GM23338 (cell line): Measurements from ENCODE around the gene WDR37. TPM values are rescaled to one million over a fixed set of nuclear protein-coding genes. Genes with fewer than 3 reads are reported as not detected.

Experiments used
- ATAC-seq: fragments of 200-7000 bp; cut with Tn5 transposase; 3 replicates; pipeline ENCODE4 v1.9.1; 2020
- DNase-seq: peaks from one replicate; pipeline ENCODE4 v3.0.0-alpha.2; 2015; ENCODE audit warnings: low spot score
- H2AFZ ChIP-seq: fragments of 200-600 bp; sonication (generic); 2 replicates; pipeline ENCODE4 v1.8.0; 2016; ENCODE audit warnings: antibody characterized with exemption, mild to moderate bottlenecking, moderate library complexity
- H3F3A ChIP-seq: fragments of 200-600 bp; sonication (generic); replicated peaks from 2 replicates; pipeline ENCODE4 v1.8.0; 2017; ENCODE audit warnings: antibody characterized with exemption, mixed run types, low read depth
- H3K27ac ChIP-seq: fragments of 200-600 bp; sonication (generic); 2 replicates; pipeline ENCODE4 v1.6.1; 2016; ENCODE audit warnings: low read depth
- H3K27me3 ChIP-seq: fragments of 200-600 bp; sonication (generic); 2 replicates; pipeline ENCODE4 v1.8.0; 2016; ENCODE audit warnings: mild to moderate bottlenecking, mixed run types, moderate library complexity; ENCODE audit not compliant: insufficient read depth
- H3K36me3 ChIP-seq: fragments of 200-600 bp; sonication (generic); 2 replicates; pipeline ENCODE4 v1.8.0; 2016; ENCODE audit warnings: mild to moderate bottlenecking; ENCODE audit not compliant: insufficient read depth
- H3K4me1 ChIP-seq: fragments of 200-600 bp; sonication (generic); 2 replicates; pipeline ENCODE4 v1.8.0; 2016; ENCODE audit warnings: mild to moderate bottlenecking, moderate library complexity; ENCODE audit not compliant: insufficient read depth
- H3K4me2 ChIP-seq: fragments of 200-600 bp; sonication (generic); 2 replicates; pipeline ENCODE4 v1.7.1; 2017; ENCODE audit warnings: mixed run types
- H3K4me3 ChIP-seq: fragments of 200-600 bp; sonication (generic); 2 replicates; pipeline ENCODE4 v1.6.1; 2016; ENCODE audit warnings: mixed run types
- H3K79me2 ChIP-seq: fragments of 200-600 bp; sonication (generic); replicated peaks from 2 replicates; pipeline ENCODE4 v1.8.0; 2017; ENCODE audit warnings: mild to moderate bottlenecking; ENCODE audit not compliant: insufficient read depth
- H3K9me2 ChIP-seq: fragments of 200-600 bp; sonication (generic); 2 replicates; pipeline ENCODE4 v1.8.0; 2017; ENCODE audit not compliant: insufficient read depth
- H4K20me1 ChIP-seq: fragments of 200-600 bp; sonication (generic); replicated peaks from 2 replicates; pipeline ENCODE4 v1.8.0; 2017; ENCODE audit warnings: mild to moderate bottlenecking; ENCODE audit not compliant: insufficient read depth
- H3K27ac Mint-ChIP-seq: 2 replicates; pipeline ENCODE4 v1.8.0; 2020; ENCODE audit warnings: inconsistent platforms, mild to moderate bottlenecking, moderate library complexity, mixed read lengths
- H3K27me3 Mint-ChIP-seq: 3 replicates; pipeline ENCODE4 v1.8.0; 2022; ENCODE audit warnings: low read depth, mild to moderate bottlenecking, moderate library complexity, mixed read lengths, inconsistent platforms; ENCODE audit not compliant: insufficient read depth, poor library complexity
- H3K36me3 Mint-ChIP-seq: 3 replicates; pipeline ENCODE4 v1.8.0; 2021; ENCODE audit warnings: low read depth, mild to moderate bottlenecking, inconsistent platforms, moderate library complexity, mixed read lengths
- H3K4me1 Mint-ChIP-seq: 3 replicates; pipeline ENCODE4 v1.8.0; 2020; ENCODE audit warnings: mild to moderate bottlenecking, inconsistent platforms, mixed read lengths
- H3K4me3 Mint-ChIP-seq: 3 replicates; pipeline ENCODE4 v1.8.0; 2021; ENCODE audit warnings: moderate library complexity, mild to moderate bottlenecking, inconsistent platforms, mixed read lengths
- H3K9me3 Mint-ChIP-seq: 3 replicates; pipeline ENCODE4 v1.8.0; 2020; ENCODE audit warnings: moderate library complexity, mild to moderate bottlenecking, inconsistent platforms, mixed read lengths
- CREB1 ChIP-seq: fragments of 250-450 bp; sonication (Bioruptor Pico); IDR thresholded peaks from 2 replicates; pipeline ENCODE4 v1.5.0; 2020; ENCODE audit warnings: low read depth, mild to moderate bottlenecking, moderate library complexity
- EZH2 ChIP-seq: fragments of 200-600 bp; sonication (generic); IDR thresholded peaks from one replicate; pipeline ENCODE4 v1.8.0; 2017; ENCODE audit warnings: antibody characterized with exemption, mild to moderate bottlenecking, low read depth; ENCODE audit not compliant: unreplicated experiment
- JUNB ChIP-seq: IDR thresholded peaks from one replicate; pipeline ENCODE4 v1.6.1; 2016; ENCODE audit warnings: antibody characterized with exemption; ENCODE audit not compliant: unreplicated experiment
- NANOG ChIP-seq: IDR thresholded peaks from 2 replicates; pipeline ENCODE4 v1.6.1; 2016; ENCODE audit warnings: antibody characterized with exemption, borderline replicate concordance
- POLR2AphosphoS5 ChIP-seq: IDR thresholded peaks from 2 replicates; pipeline ENCODE4 v1.6.1; 2016; ENCODE audit warnings: antibody characterized with exemption, low read depth
- STAT1 ChIP-seq: IDR thresholded peaks from one replicate; pipeline ENCODE4 v1.6.1; 2016; ENCODE audit warnings: antibody characterized with exemption; ENCODE audit not compliant: unreplicated experiment
- ZNF331 ChIP-seq: fragments of 250-450 bp; sonication (Bioruptor Pico); IDR thresholded peaks from 2 replicates; pipeline ENCODE4 v1.5.0; 2020; ENCODE audit warnings: low read depth, mild to moderate bottlenecking, moderate library complexity
- polyA plus RNA-seq: library from polyadenylated mRNA; unstranded; fragments of >200 nt; fragmentation: Nextera tagmentation; extraction: Ambion mirVana; gene quantifications from 2 replicates; pipeline ENCODE4 v1.2.1, GENCODE V29; 2016
- total RNA-seq: library from RNA; depleted of rRNA; stranded (reverse); fragments of >200 nt; shearing (Covaris generic); gene quantifications from 2 replicates; pipeline ENCODE4 v1.2.3, GENCODE V29; 2014
- TF ChIP-seq, protein P1 (sequence below): IDR thresholded peaks from one replicate; pipeline ENCODE4 v1.6.1; 2018; ENCODE audit warnings: antibody characterized with exemption; ENCODE audit not compliant: unreplicated experiment
- TF ChIP-seq, protein P2 (sequence below), 2 experiments: fragments of 200-600 bp in 1 of 2; sonication (generic) in 1 of 2; conservative IDR thresholded peaks; 2 replicates each; pipeline versions ENCODE4 v1.5.1 to v1.6.1; 2016 to 2017; ENCODE audit warnings: antibody characterized with exemption in 2 of 2, low read depth in 2 of 2, mild to moderate bottlenecking in 2 of 2, moderate library complexity in 1 of 2
- TF ChIP-seq, protein P3 (sequence below): fragments of 250-450 bp; sonication (Bioruptor Pico); IDR thresholded peaks from 2 replicates; pipeline ENCODE4 v1.5.0; 2020; ENCODE audit warnings: mild to moderate bottlenecking, moderate library complexity

Gene WDR37
- total and polyA plus RNA-seq, 2 experiments from 2014 or later: 6.0 to 10.2 TPM

DNA sequence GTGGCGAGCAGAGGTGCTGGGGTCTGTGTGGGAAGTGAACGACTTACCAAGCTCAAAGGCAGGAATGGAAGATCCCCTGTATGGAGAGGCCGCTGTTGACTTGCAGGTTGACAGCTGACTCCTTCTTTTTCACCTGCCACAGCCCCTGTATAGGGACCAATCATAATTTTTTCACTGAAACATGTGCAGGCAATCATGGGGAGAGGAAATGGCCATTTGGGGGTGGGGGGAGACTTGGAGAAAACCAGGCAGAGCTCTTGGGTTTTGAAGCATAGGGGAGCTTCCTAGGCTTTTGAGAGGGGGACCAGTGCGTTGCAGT is 101.4 kb downstream of the WDR37 start:
- no peak overlapping the region for H3K27ac Mint-ChIP-seq
- peaks cover 7% of the 10 kb centered on the region for H3K27me3 Mint-ChIP-seq
- ATAC-seq (no peak), DNase-seq (no peak)
- H3K4me1 Mint-ChIP-seq: peaks cover 7% of the 10 kb centered on the region; the same call in 2 of the 3 replicates
- no peak overlapping the region for H3K4me3 Mint-ChIP-seq
- no peak overlapping the region for H3K4me2 ChIP-seq
- TF ChIP-seq, protein P1, sequence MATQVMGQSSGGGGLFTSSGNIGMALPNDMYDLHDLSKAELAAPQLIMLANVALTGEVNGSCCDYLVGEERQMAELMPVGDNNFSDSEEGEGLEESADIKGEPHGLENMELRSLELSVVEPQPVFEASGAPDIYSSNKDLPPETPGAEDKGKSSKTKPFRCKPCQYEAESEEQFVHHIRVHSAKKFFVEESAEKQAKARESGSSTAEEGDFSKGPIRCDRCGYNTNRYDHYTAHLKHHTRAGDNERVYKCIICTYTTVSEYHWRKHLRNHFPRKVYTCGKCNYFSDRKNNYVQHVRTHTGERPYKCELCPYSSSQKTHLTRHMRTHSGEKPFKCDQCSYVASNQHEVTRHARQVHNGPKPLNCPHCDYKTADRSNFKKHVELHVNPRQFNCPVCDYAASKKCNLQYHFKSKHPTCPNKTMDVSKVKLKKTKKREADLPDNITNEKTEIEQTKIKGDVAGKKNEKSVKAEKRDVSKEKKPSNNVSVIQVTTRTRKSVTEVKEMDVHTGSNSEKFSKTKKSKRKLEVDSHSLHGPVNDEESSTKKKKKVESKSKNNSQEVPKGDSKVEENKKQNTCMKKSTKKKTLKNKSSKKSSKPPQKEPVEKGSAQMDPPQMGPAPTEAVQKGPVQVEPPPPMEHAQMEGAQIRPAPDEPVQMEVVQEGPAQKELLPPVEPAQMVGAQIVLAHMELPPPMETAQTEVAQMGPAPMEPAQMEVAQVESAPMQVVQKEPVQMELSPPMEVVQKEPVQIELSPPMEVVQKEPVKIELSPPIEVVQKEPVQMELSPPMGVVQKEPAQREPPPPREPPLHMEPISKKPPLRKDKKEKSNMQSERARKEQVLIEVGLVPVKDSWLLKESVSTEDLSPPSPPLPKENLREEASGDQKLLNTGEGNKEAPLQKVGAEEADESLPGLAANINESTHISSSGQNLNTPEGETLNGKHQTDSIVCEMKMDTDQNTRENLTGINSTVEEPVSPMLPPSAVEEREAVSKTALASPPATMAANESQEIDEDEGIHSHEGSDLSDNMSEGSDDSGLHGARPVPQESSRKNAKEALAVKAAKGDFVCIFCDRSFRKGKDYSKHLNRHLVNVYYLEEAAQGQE: no peak
- TF ChIP-seq, protein P2, sequence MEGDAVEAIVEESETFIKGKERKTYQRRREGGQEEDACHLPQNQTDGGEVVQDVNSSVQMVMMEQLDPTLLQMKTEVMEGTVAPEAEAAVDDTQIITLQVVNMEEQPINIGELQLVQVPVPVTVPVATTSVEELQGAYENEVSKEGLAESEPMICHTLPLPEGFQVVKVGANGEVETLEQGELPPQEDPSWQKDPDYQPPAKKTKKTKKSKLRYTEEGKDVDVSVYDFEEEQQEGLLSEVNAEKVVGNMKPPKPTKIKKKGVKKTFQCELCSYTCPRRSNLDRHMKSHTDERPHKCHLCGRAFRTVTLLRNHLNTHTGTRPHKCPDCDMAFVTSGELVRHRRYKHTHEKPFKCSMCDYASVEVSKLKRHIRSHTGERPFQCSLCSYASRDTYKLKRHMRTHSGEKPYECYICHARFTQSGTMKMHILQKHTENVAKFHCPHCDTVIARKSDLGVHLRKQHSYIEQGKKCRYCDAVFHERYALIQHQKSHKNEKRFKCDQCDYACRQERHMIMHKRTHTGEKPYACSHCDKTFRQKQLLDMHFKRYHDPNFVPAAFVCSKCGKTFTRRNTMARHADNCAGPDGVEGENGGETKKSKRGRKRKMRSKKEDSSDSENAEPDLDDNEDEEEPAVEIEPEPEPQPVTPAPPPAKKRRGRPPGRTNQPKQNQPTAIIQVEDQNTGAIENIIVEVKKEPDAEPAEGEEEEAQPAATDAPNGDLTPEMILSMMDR (conservative IDR thresholded peaks at IDR 0.05; ENCODE audit: low read depth in 2 of 2): no peak
- H3K4me3 ChIP-seq: no peak overlapping the region
- H3K9me3 Mint-ChIP-seq: no peaks in the 10 kb centered on the region
- no peak overlapping the region for H3K27ac ChIP-seq
- no peaks in the 10 kb centered on the region for H3K9me2 ChIP-seq
- no peaks in the 10 kb centered on the region for H3K36me3 ChIP-seq
- H3K4me1 ChIP-seq: no peaks in the 10 kb centered on the region
- H2AFZ ChIP-seq: no peak overlapping the region
- no peaks in the 10 kb centered on the region for H3K27me3 ChIP-seq
- H3K79me2 ChIP-seq: no peaks in the 10 kb centered on the region
- H3F3A ChIP-seq: no peaks in the 10 kb centered on the region
- H3K36me3 Mint-ChIP-seq: no peaks in the 10 kb centered on the region
- no peaks in the 10 kb centered on the region for H4K20me1 ChIP-seq

DNA sequence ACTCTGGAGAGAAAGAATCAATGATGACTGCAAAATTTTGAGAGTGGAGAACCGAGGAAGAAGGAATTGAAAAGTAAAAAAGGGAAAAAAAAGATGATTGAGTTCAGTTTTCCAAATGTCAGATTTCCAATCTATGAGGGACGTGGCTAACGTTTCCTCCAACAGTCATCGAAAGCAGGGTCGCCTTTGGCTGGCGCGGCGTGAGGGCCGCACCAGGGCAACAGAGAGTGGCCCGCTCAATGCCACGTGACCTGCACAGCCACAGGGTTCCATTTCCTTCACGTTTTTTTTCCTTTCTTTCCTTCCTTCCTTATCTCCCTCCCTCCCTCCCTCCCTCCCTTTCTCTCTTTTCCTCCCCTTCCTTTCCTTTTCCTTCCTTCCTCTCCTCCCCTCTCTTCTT is 101.9 kb downstream of the WDR37 start:
- Histone ChIP-seq H3K4me2 (no peak overlapping the region), H3K4me3 (no peak overlapping the region), H4K20me1 (no peaks in the 10 kb centered on the region), H2AFZ (no peak overlapping the region), H3F3A (no peaks in the 10 kb centered on the region), H3K9me2 (no peaks in the 10 kb centered on the region), H3K36me3 (no peaks in the 10 kb centered on the region), H3K79me2 (no peaks in the 10 kb centered on the region), H3K27me3 (no peaks in the 10 kb centered on the region), H3K27ac (no peak overlapping the region), H3K4me1 (no peaks in the 10 kb centered on the region)
- peaks cover 7% of the 10 kb centered on the region for H3K27me3 Mint-ChIP-seq
- H3K36me3 Mint-ChIP-seq: no peaks in the 10 kb centered on the region
- ATAC-seq (no peak), DNase-seq (no peak)
- H3K4me1 Mint-ChIP-seq: peaks cover 7% of the 10 kb centered on the region; the same call in 2 of the 3 replicates
- H3K9me3 Mint-ChIP-seq: no peaks in the 10 kb centered on the region
- no peak overlapping the region for H3K4me3 Mint-ChIP-seq
- H3K27ac Mint-ChIP-seq: no peak overlapping the region
- TF ChIP-seq JUNB (no peak), EZH2 (no peak), NANOG (no peak), STAT1 (no peak), CREB1 (CRISPR knock-in tag) (no peak), POLR2AphosphoS5 (no peak), ZNF331 (no peak)
- TF ChIP-seq, protein P3, sequence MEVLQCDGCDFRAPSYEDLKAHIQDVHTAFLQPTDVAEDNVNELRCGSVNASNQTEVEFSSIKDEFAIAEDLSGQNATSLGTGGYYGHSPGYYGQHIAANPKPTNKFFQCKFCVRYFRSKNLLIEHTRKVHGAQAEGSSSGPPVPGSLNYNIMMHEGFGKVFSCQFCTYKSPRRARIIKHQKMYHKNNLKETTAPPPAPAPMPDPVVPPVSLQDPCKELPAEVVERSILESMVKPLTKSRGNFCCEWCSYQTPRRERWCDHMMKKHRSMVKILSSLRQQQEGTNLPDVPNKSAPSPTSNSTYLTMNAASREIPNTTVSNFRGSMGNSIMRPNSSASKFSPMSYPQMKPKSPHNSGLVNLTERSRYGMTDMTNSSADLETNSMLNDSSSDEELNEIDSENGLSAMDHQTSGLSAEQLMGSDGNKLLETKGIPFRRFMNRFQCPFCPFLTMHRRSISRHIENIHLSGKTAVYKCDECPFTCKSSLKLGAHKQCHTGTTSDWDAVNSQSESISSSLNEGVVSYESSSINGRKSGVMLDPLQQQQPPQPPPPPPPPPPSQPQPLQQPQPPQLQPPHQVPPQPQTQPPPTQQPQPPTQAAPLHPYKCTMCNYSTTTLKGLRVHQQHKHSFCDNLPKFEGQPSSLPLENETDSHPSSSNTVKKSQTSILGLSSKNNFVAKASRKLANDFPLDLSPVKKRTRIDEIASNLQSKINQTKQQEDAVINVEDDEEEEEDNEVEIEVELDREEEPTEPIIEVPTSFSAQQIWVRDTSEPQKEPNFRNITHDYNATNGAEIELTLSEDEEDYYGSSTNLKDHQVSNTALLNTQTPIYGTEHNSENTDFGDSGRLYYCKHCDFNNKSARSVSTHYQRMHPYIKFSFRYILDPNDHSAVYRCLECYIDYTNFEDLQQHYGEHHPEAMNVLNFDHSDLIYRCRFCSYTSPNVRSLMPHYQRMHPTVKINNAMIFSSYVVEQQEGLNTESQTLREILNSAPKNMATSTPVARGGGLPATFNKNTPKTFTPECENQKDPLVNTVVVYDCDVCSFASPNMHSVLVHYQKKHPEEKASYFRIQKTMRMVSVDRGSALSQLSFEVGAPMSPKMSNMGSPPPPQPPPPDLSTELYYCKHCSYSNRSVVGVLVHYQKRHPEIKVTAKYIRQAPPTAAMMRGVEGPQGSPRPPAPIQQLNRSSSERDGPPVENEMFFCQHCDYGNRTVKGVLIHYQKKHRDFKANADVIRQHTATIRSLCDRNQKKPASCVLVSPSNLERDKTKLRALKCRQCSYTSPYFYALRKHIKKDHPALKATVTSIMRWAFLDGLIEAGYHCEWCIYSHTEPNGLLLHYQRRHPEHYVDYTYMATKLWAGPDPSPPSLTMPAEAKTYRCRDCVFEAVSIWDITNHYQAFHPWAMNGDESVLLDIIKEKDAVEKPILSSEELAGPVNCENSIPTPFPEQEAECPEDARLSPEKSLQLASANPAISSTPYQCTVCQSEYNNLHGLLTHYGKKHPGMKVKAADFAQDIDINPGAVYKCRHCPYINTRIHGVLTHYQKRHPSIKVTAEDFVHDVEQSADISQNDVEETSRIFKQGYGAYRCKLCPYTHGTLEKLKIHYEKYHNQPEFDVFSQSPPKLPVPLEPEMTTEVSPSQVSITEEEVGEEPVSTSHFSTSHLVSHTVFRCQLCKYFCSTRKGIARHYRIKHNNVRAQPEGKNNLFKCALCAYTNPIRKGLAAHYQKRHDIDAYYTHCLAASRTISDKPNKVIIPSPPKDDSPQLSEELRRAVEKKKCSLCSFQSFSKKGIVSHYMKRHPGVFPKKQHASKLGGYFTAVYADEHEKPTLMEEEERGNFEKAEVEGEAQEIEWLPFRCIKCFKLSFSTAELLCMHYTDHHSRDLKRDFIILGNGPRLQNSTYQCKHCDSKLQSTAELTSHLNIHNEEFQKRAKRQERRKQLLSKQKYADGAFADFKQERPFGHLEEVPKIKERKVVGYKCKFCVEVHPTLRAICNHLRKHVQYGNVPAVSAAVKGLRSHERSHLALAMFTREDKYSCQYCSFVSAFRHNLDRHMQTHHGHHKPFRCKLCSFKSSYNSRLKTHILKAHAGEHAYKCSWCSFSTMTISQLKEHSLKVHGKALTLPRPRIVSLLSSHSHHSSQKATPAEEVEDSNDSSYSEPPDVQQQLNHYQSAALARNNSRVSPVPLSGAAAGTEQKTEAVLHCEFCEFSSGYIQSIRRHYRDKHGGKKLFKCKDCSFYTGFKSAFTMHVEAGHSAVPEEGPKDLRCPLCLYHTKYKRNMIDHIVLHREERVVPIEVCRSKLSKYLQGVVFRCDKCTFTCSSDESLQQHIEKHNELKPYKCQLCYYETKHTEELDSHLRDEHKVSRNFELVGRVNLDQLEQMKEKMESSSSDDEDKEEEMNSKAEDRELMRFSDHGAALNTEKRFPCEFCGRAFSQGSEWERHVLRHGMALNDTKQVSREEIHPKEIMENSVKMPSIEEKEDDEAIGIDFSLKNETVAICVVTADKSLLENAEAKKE (CRISPR knock-in tag): no peak
